Activated T-cell treated with anti-CD3 and anti-CD28 coated beads, Interleukin-2, amount 50 U/mL, for 48 hours (primary cell): ENCODE measurements around the gene TBC1D20.
A peak's percentile ranks its signal among the peaks of the same experiment; 100 is the strongest.
"Not testable (repeated sequence)": the region's sequence is repeated elsewhere in the genome, so short reads cannot be mapped to it uniquely, and the experiment has no call there.

Source experiments
- DNase-seq, 2 experiments: peaks; one replicate each; pipeline ENCODE4 v3.0.0-alpha.2; 2020

The TBC1D20 gene

GRCh38 chr20:475463-476357 lies 13.4 kb upstream of the TBC1D20 start:
- DNase-seq = no peak

DNA sequence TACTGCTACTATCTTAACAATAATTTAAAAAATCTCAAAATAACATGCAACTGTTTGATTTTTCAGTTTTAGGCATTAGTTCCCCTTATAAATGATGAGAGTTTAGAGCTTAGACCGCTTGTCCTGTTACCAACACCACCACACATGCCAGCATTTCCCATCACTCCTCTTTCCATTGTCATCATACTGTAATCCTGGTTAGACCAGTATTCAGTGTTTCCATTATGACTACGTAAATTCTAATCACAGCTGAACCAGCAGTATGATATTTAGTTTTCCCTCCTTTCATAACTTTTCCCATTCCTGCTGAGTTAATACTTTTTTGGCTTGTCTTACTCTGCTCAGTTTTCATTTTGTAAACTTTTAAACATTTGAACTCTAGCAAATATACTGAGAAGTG lies 12.2 kb upstream of the TBC1D20 start:
- DNase-seq = no peak

DNA sequence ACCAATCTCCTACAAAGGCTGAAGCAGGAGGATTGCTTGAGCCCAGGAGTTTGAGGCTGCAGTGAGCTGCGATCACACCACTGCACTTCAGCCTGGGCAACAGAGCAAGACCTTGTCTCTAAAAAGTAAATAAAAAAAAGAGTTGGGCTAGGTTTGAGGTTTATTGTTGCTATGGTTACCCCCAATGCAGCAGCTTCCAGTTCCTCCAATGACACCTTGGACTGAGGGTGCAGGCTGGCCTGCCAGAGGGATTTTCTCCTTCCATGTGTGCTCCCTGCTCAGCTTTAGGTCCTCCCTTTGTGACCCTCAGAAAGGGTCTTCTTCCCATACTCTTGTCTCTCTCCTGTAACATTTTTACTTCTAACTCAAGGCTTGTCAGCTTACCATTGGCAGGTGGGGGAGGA lies 10.6 kb upstream of the TBC1D20 start:
- no peak for DNase-seq

- no peak for DNase-seq
Observed at GRCh38 chr20:472137-472846, 10.0 kb upstream of the TBC1D20 start.

DNA sequence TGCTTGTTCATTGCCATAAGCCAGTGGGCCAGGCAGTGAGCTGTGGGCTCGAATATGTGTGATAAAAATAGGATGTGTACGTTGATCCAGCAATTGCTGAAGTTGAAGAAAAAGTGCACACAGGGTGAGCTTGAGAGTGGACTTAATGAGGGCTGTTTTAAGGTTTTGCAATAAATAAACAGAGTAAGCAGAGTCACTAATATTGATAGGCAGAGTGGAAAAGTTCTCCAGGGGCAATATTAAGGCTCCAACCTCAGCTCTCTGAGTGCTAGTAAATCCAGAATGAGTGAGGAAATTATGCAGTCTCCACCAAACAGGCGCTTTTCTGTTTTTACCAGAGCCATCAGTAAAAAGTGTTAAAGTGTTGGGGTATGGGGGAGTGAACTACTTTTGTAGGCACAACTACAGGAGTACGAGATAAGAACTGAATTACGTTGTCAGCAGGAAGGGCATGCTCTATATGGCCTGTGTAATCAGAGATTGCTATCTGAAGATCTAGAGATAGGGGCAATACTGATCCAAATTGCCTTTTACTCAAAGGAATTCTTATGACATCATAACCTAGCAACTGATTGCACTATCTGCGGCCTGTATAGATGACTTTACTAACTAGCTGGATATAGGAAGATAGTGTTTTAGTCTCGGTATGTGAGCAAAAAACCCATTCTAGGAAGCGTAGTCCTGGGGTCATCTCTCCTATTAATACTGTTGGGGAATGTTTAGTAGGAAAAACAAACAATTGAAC lies 7.6 kb upstream of the TBC1D20 start:
- DNase-seq = no peak

DNA sequence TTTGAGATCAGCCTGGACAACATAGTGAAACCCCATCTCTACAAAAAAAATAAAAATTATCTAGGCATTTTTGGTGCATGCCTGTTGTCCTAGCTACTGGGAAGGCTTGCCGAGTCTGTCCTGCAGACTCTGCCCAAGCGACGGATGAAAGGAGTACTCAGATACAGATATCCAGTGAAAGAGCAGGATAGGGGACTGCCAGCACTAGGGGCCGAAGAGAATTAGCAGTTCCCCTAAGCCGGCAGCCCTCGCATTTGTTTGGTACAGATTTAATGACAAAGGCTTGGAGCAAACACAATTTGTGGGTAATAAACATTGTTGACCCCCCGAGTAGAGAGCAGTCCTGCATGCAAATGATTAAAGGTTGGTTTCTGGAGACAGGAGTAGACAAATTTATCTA lies 5.4 kb upstream of the TBC1D20 start:
- DNase-seq = no peak

- DNase-seq = peak; percentile 64 to 72
Observed at GRCh38 chr20:461254-462198, 807 bp downstream of the TBC1D20 start.

GRCh38 chr20:460707-461106 lies 1.6 kb downstream of the TBC1D20 start:
- DNase-seq = no peak

- no peak for DNase-seq
Observed at GRCh38 chr20:460180-460579, 2.2 kb downstream of the TBC1D20 start.

DNA sequence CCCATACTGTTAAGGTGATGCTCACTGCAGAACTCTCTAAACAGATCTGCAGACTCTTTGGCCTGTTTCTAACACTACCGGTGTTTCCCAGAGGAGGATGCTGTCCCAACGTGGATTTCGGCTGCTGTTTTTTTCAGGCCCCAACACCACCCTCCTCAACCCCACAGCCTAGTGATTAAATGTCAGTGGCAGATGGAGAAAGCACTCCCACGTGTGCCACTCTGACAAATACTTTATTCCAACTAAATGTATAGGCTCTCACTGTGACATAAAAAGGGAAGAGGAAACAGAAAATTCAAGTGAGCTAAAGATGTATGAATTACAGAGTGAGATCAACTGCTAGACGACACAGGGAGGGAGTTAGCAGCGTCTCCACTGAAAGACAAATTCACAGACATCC lies 3.6 kb downstream of the TBC1D20 start:
- no peak for DNase-seq

DNA sequence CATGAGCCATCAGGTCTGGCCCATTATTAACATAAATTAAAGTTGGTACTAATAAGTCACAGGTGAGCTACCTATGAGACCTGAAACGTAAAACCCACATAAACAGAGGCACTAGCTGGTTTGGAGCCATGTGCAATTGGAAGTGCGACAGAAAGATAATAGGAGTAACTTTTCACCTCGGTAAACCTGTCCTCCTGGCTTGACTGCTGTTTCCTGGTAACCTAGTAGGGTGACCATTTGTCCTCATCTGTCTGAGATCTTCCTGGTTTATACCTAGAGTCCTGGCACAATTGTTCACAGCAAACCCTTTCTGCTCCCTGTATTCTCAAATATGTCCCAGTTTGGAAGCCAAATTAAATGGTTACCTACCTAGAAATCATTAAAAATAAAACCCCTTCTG lies 7.4 kb downstream of the TBC1D20 start:
- DNase-seq = no peak

DNA sequence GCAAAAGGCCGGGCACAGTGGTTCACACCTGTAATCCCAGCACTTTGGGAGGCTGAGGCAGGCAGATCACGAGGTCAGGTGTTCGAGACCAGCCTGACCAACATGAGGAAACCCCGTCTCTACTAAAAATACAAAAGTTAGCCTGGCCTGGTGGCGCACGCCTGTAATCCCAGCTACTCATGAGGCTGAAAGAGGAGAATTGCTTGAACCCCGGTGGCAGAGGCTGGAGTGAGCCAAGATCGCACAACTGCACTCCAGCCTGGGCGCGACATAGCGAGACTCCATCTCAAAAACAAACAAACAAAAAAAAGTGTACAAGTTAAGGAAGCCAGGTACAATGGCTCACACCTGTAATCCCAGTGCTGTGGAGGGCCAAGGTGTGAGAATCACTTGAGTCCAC lies 10.3 kb downstream of the TBC1D20 start:
- not testable (repeated sequence) for DNase-seq

GRCh38 chr20:445514-446336 lies 16.6 kb downstream of the TBC1D20 start:
- no peak for DNase-seq

- DNase-seq = no peak
Observed at GRCh38 chr20:444862-445426, 17.4 kb downstream of the TBC1D20 start.

GRCh38 chr20:444117-444516 lies 18.2 kb downstream of the TBC1D20 start:
- DNase-seq = no peak

GRCh38 chr20:443223-443775 lies 19.0 kb downstream of the TBC1D20 start:
- no peak for DNase-seq

DNA sequence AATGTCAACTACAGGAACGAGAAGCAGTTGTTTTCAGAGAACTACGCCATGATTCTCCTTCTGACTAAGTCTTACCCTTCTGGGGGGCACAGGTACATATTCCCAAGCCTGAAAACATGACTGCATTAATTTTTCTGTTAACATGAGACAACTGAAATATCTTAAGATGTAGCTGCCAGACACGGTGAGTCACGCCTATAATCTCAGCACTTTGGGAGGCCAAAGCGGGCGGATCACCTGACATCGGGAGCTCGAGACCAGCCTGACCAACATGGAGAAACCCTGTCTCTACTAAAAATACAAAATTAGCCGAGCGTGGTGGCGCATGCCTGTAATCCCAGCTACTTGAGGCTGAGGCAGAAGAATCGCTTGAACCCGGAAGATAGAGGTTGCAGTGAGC lies 21.7 kb downstream of the TBC1D20 start:
- DNase-seq = no peak

GRCh38 chr20:440148-440547 lies 22.2 kb downstream of the TBC1D20 start:
- DNase-seq = no peak

DNA sequence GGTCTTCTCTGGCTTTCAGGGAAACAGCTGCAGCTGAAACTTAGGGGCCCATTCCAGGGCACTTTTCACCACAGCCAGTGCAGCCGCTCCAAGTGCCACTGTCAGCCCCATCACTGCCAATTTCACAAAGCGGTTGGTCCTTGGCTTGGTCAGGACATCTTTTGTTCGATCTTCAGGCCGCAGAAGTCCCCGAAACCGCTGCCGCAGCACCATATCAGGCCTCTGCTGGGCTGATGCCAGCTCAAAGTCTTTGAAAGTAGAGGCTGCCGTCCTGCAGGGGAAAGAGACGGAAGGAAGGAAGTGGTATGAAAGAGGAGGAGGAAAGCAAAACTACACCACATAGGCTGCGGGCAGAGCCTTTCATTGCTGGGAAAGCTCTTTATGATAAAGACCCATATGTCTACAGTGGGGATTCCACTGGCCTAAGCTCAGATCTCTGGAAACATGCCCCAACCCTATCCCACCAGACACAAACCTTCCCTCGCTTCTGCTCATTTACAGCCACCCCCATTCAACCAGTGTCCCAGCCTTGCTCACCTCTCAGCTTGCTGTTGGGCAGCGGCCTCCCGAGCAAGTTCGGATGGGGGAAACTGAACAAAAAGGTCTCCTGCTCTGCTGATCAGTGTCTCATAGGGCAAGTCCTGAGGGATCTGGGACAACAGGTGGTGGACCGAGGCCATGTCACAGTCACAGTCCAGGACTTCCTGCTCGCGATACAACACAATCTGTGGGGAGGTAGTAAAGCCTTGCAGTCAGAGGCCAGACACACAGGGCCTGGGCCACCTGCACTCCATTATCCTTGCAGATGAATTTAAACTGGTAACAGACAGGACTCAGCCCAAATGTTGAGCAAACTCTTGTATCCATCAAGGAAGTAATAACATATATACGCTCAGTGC lies 23.5 kb downstream of the TBC1D20 start:
- DNase-seq = peak; percentile 68 to 69
